Ureter (tissue), 1 donor: ENCODE measurements around the gene KIRREL3. TPM values are rescaled to one million over a fixed set of nuclear protein-coding genes. Genes with fewer than 3 reads are reported as not detected.
A peak's percentile ranks its signal among the peaks of the same experiment; 100 is the strongest.

ENCODE experiments used
- DNase-seq: peaks from one replicate; pipeline ENCODE4 v3.0.0-alpha.2; 2020; ENCODE audit warnings: low spot score
- total RNA-seq: library from RNA; stranded (reverse); gene quantifications from one replicate; pipeline ENCODE4 v1.2.4, GENCODE V29; 2023
- donor health status: DM: yes; HTN: yes; CAD: no.

KIRREL3 gene
- total RNA-seq, 1 donor from 2014 or later: not detected

GRCh38 chr11:126601550-126602215, 398.9 kb downstream of the KIRREL3 start:
- DNase-seq: no peak

DNA sequence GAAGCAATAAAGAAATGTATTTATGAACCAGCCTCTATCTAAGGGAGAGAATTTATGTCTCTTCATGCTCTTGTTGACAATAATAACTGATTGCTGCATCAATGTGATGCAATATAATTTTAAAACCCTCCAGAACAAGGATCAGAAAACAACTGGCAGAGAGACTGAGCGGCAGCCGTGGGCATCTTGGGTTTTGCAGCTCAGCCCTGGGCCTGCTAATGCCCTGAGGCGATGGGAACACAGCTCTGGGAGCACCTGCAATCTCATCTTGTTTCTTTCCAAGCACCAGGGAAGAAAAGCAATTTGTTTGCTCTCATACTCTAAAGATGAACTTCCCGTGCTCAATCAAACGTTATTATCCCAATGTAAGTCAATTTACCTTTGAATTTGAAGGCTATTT, 399.4 kb downstream of the KIRREL3 start:
- DNase-seq: no peak

GRCh38 chr11:126599217-126599897, 401.2 kb downstream of the KIRREL3 start:
- no peak for DNase-seq

DNA sequence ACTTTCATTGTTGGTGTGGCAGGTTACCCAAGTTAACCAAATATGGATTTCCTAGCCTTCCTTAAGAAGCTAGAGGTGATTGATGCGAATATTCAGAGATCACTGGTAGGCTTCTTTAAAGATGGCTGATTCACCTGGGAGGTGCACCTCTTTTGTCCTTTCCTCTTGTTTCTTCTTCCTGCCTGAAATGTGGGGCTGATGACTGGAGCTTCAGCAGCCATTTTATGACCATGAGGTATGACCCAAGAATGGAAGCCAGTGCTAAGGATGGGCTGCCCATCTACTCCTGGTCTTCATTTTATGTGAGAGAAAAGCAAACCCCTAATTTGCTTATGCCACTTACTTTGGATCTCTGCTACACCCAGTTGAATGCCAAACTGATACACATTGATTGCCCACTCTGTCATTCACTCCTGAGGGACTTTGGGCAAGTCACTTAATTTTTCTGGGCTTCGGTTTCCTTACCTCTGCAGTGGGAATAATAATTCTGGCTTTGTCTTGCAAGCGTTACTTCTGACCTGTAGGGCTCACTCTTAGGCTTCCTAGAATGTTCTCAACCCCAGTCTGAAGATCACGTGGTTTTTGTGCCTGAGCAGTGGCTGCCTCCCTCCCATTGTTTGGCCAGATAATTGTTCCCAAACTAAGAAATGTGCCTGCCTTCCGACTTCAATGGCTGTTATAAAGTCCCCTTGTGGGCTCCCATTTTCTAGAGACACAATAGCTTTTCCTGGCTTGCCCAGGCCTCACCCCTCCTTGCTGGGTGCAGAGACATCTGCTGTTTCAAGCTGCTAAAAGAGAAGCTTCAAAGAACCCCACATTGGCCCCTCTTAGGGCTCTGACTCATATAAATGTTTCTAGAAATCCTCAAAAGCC, 402.0 kb downstream of the KIRREL3 start:
- DNase-seq: no peak

DNA sequence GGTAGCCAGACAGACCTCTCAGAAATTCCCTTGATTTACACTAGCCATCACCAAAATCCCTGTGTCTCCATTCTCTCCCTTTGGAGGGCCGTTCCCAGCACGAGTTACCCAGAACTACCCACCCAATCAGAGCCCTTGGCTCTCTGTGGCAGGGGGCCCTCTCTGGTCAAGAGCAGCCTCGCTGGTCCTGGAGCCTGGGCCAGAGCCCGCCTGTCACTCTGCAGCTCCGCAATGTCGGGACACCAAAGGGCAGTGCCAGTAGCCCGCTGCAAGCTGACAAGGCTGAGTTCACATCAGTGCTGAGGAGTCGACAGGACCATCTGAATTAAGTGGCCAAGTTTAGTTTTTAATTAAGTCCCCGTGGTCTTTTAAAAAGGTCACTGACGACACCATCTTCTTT, 403.5 kb downstream of the KIRREL3 start:
- DNase-seq: no peak

- DNase-seq: no peak
Observed at GRCh38 chr11:126596474-126596873, 404.1 kb downstream of the KIRREL3 start.

DNA sequence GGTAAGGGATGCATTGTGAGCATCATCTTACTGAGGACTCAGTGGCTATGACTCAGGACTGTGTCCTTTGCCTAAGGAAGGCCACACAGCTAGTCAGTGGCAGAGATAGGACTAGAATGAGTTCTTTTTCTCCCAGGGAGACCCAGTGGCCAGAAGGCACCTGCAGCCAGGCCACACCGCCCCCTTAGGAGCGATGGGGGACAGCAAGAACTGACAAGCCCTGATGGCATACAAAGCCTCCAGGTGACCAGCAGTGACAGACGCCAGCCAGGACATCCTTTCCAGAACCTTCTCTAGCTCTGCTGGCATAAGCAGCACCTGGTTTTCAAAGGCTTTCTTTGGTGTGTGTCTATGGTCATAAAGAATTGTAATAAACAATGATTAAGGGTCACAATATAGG, 405.0 kb downstream of the KIRREL3 start:
- no peak for DNase-seq

GRCh38 chr11:126594921-126595367, 405.6 kb downstream of the KIRREL3 start:
- DNase-seq: no peak

- DNase-seq: no peak
Observed at GRCh38 chr11:126592496-126593410, 407.8 kb downstream of the KIRREL3 start.

DNA sequence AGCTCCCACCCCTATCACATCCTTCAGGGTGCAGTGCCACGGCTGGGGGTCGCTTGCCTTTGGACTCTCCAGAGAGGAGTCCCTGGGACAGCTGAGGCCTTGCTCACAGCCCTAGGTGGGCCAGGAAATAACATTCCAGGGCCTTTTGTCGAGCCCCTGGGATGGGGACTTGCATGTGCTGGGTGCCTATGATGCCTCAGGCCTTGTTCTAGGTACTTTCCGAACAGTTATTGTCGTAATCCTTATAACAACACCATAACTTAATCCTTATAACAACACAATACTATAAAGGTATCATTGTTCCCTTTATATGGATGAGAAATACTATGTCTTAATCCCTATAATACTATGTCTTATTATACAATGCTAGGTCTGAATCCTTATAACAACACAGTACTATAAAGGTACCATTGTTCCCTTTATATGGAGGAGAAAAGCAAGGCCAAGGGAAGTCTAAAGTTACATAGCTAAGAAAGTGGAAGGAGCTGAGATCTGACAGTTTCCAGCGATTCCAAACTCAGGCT, 408.5 kb downstream of the KIRREL3 start:
- DNase-seq: no peak

GRCh38 chr11:126589492-126589803, 411.1 kb downstream of the KIRREL3 start:
- no peak for DNase-seq

DNA sequence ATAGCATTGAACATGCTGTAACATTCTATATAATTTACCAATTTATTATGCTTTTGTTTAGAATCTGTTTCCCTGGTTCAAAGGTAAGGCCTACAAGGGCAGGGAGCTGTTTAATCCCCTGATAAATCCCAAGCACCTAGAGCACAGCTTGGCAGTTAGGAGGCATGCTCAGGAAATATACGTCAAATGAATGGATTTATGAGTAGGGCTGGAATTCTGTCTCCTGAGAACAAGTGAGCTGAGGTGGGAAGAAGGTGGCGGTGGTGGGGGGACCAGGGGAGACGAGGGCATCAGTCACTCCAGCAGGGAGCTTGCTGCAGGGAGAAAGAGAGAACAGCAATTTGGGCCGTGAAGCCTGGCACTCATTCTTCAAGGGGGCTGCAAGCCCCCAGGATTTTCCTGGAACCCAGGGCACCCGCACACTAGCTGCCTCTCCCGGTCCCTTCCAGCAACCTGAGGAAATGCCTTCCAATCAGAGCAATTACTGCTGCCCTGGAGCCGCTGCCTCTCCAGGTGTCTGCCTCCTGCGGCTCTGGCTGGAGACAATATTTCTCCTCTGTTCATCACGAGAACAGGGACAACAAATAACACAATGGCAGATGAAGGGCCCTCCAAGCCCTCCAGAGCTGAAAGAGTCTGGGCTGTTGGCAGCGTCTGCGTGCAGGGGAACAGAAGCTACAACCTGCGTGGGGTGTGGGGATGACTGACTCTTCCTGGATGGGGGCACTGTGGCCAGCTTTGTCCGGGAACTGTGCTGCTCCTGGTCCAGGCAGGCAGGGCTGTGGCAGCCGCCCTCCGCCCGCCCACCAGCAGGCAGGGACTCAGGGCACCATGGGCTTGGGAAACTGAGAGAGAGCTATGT, 411.7 kb downstream of the KIRREL3 start:
- DNase-seq: no peak

DNA sequence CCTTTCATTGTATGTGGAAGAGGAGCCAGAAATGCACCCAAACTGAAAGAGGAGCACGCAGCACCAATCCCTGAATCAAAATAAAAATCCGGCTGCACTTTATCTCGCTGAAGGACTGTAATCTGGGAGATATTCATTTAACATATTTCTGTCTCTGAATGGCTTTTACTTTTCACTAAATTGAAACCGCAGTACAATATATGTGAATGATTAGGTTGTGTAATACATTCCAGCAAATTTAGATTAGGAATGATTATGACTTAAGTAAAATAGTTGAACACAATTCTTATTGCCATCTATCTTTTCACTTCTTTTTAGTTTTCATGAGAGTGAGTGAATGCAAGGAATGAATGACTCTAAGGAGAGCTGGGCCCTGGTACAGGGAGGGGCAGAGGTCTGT, 413.0 kb downstream of the KIRREL3 start:
- no peak for DNase-seq

- DNase-seq: peak; percentile 73
Observed at GRCh38 chr11:126585774-126586491, 414.6 kb downstream of the KIRREL3 start.

- no peak for DNase-seq
Observed at GRCh38 chr11:126585388-126585773, 415.2 kb downstream of the KIRREL3 start.

GRCh38 chr11:126583594-126584427, 416.8 kb downstream of the KIRREL3 start:
- DNase-seq: no peak

GRCh38 chr11:126583101-126583500, 417.5 kb downstream of the KIRREL3 start:
- no peak for DNase-seq

DNA sequence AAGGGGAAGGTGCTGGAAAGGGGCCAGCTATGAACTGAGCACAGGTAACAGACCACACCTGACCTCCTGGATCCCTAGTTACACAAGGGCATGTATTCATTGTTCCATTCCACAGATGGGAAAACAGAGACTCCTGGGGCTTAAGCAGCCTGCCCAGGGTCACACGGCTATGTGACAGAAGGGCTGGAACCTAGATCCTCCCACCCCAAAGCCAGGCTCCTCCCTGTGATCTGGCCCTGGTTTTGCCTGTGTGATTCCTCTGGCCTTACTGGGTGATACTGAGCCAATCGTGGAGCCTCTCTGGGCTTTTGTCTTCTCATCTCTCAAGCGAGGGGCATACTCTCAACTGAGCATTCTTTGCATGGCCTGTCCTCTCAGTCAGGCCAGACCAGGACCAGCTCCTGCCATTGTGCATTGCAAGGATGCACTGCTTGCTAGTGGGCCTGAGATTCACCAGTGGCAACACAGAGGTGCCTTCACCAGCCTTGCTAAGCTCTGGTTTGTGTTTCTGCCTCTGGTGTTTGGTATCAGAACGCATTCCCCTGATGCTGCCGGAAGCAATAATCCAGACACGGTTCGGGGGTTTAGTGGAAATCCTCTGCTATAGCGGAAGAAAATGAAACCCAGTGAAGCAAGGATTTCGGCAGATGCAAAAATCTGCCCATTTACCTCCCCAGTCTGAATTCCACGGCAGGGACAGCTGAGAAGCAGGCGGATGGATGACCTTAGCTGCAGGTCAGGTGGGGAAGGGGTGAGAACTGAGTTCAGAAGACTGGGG, 418.5 kb downstream of the KIRREL3 start:
- no peak for DNase-seq
